Measurements from ENCODE around the gene TRIM75.
"Not testable (repeated sequence)": the region's sequence is repeated elsewhere in the genome, so short reads cannot be mapped to it uniquely, and the experiment has no call there.

TRIM75 gene

DNA sequence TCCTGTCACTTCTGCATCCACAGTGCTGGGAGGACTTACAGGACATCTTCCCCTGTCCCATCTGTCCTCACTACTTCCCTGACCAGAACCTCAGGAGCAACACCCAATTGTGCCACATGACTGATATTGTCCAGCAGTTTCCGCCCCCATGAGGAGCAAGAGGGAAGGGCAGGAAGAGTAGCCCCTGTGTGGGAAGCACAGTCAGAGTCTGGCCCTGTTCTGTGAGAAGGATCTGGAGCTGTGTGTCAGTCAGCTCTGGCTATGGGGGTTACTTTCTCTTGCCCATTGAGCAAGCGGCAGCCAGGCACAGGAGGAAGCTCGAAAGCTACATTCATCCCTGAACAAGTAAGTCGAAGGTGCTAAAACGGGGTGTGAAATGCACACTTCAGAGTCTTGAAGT is 36.7 kb upstream of the TRIM75 start:
- no peak overlapping the region for H3K9ac ChIP-seq
- H3K4me2 ChIP-seq (ENCODE audit: low read length): no peak overlapping the region
- H3K4me1 ChIP-seq: no peaks in the 10 kb centered on the region
- H3K27me3 ChIP-seq (ENCODE audit: control insufficient read depth, insufficient read depth, low read length): no peaks in the 10 kb centered on the region
- no peaks in the 10 kb centered on the region for H3K9me3 ChIP-seq (ENCODE audit: control insufficient read depth, low read length)
- TF ChIP-seq, protein P1, sequence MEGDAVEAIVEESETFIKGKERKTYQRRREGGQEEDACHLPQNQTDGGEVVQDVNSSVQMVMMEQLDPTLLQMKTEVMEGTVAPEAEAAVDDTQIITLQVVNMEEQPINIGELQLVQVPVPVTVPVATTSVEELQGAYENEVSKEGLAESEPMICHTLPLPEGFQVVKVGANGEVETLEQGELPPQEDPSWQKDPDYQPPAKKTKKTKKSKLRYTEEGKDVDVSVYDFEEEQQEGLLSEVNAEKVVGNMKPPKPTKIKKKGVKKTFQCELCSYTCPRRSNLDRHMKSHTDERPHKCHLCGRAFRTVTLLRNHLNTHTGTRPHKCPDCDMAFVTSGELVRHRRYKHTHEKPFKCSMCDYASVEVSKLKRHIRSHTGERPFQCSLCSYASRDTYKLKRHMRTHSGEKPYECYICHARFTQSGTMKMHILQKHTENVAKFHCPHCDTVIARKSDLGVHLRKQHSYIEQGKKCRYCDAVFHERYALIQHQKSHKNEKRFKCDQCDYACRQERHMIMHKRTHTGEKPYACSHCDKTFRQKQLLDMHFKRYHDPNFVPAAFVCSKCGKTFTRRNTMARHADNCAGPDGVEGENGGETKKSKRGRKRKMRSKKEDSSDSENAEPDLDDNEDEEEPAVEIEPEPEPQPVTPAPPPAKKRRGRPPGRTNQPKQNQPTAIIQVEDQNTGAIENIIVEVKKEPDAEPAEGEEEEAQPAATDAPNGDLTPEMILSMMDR (IDR thresholded peaks at IDR 0.05): no peak
- H2AFZ ChIP-seq: no peak overlapping the region
- no peak overlapping the region for H3K4me3 ChIP-seq (ENCODE audit: low read depth, low read length)
- no peaks in the 10 kb centered on the region for H3K36me3 ChIP-seq (ENCODE audit: control insufficient read depth, insufficient read depth, low read length)
- no peak overlapping the region for H3K27ac ChIP-seq
- H3K79me2 ChIP-seq: no peaks in the 10 kb centered on the region

DNA sequence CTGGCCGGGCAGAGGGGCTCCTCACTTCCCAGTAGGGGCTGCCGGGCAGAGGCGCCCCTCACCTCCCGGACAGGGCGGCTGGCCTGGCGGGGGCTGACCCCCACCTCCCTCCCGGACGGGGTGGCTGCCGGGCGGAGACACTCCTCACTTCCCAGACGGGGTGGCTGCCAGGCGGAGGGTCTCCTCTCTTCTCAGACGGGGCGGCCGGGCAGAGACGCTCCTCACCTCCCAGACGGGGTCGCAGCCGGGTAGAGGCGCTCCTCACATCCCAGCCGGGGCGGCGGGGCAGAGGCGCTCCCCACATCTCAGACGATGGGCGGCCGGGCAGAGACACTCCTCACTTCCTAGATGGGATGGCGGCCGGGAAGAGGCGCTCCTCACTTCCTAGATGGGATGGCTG is 33.7 kb upstream of the TRIM75 start:
- not testable (repeated sequence) for H3K79me2 ChIP-seq; H3K4me2 ChIP-seq (ENCODE audit: low read length); H3K9ac ChIP-seq; H3K4me3 ChIP-seq (ENCODE audit: low read depth, low read length); H3K27me3 ChIP-seq (ENCODE audit: control insufficient read depth, insufficient read depth, low read length); H3K36me3 ChIP-seq (ENCODE audit: control insufficient read depth, insufficient read depth, low read length); H3K9me3 ChIP-seq (ENCODE audit: control insufficient read depth, low read length); H3K27ac ChIP-seq; H2AFZ ChIP-seq; H3K4me1 ChIP-seq

DNA sequence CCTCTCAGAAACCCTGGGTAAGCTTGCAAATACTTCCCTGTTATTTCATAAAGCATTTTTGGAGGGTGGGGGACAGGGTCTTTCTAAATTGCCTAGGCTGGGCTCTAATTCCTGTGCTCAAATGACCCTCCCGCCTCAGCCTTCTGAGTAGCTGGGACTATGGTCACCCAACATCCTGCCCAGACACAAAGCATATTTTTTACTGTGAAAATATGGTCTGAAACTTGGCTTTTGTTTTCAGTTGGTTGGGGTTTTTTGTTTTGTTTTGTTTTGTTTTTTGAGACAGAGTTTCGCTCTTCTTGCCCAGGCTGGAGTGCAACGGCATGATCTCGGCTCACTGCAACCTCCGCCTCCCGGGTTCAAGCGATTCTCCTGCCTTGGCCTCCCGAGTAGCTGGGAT is 27.9 kb upstream of the TRIM75 start:
- H3K79me2 ChIP-seq; H3K4me2 ChIP-seq (ENCODE audit: low read length); H3K9ac ChIP-seq; H3K27ac ChIP-seq; H3K36me3 ChIP-seq (ENCODE audit: control insufficient read depth, insufficient read depth, low read length); H3K4me1 ChIP-seq; H2AFZ ChIP-seq; H3K4me3 ChIP-seq (ENCODE audit: low read depth, low read length); H3K9me3 ChIP-seq (ENCODE audit: control insufficient read depth, low read length); H3K27me3 ChIP-seq (ENCODE audit: control insufficient read depth, insufficient read depth, low read length): not testable (repeated sequence)

DNA sequence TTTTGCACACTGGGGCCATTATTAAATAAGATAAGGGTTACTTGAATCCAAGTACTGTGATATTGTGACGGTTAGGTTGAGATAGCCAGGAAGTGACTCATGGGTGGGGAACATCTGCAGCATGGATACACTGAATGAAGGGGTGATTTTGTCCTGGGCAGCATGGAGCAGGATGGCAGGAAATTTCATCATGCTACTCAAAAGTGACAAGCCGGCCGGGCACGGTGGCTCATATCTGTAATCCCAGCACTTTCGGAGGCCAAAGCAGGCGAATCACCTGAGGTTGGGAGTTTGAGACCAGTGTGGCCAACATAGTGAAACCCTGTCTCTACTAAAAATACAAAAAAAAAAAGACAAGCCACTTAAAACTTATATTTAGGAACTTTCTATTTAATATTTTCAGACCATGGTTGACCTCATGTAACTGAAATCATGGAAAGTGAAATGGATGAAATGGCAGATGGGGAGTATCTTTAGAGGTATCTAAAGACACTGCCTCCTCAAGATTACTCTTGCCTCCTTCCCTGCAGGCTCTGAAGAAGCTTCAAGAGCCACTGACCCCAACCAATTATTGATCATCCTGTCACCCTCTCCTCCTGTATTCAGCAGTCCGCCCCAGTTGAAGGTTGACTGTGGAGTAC is 25.8 kb upstream of the TRIM75 start:
- no peaks in the 10 kb centered on the region for H3K27me3 ChIP-seq (ENCODE audit: control insufficient read depth, insufficient read depth, low read length)
- H3K27ac ChIP-seq: no peak overlapping the region
- H3K4me2 ChIP-seq (ENCODE audit: low read length): no peak overlapping the region
- H3K4me3 ChIP-seq (ENCODE audit: low read depth, low read length): no peak overlapping the region
- TF ChIP-seq, protein P1 (IDR thresholded peaks at IDR 0.05): no peak
- no peaks in the 10 kb centered on the region for H3K36me3 ChIP-seq (ENCODE audit: control insufficient read depth, insufficient read depth, low read length)
- no peaks in the 10 kb centered on the region for H3K79me2 ChIP-seq
- H3K9ac ChIP-seq: no peak overlapping the region
- H3K9me3 ChIP-seq (ENCODE audit: control insufficient read depth, low read length): no peaks in the 10 kb centered on the region
- H3K4me1 ChIP-seq: no peaks in the 10 kb centered on the region
- no peak overlapping the region for H2AFZ ChIP-seq

DNA sequence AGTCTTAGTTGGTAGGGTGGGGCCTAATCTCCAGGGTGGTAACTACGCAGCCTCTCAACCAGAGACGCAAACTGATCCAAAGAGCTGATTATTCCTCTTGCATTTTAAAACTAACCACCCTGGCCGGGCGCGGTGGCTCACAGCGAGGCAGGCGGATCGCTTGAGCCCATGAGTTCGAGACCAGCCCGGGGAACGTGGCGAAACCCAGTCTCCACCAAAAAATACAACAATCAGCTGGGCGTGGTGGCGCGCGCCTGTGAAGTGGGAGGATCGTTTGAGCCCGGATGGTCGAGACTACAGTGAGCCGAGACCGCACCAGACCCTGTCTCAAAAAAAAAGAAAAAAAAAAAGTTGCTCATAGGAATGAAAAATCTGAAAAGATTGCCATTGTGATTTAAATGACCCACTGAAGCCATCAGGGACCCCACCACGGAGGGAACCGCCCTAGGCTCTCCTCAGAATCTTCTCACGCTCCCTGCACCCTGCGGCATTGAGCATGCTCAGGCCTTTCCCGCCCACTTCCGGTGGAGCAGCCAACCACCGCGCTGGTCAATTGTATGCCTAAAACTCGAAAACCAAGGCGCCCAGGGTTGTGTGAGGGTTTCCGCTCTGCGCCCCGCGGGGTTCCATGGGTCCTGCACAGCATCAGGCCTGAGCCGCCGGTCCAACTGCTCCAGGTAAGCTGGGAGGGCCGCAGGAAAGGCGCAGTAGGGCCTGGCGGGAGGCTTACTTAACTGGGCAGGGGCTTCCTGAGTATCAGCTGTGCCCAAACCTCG is 22.0 kb upstream of the TRIM75 start, which contains the start of gene TRIM60:
TRIM60 (plus strand) TSS at position 564 of the 776 bp plus-strand sequence. CDS start 8,074 bp downstream, outside the sequence.
- no peak within 1 kb of the TSS for H3K9ac ChIP-seq
- H3K36me3 ChIP-seq (ENCODE audit: control insufficient read depth, insufficient read depth, low read length): no peaks in the 10 kb centered on the region
- H2AFZ ChIP-seq: no peak within 1 kb of the TSS
- TF ChIP-seq, protein P1 (IDR thresholded peaks at IDR 0.05): no peak
- no peak within 1 kb of the TSS for H3K4me2 ChIP-seq (ENCODE audit: low read length)
- H3K4me1 ChIP-seq: no peaks in the 10 kb centered on the region
- H3K79me2 ChIP-seq: no peaks in the 10 kb centered on the region
- no peaks in the 10 kb centered on the region for H3K9me3 ChIP-seq (ENCODE audit: control insufficient read depth, low read length)
- H3K27ac ChIP-seq: no peak within 1 kb of the TSS
- no peak within 1 kb of the TSS for H3K4me3 ChIP-seq (ENCODE audit: low read depth, low read length)
- H3K27me3 ChIP-seq (ENCODE audit: control insufficient read depth, insufficient read depth, low read length): no peaks in the 10 kb centered on the region
